GM11168 (cell line): ENCODE data around the gene KCND3.

Experiments used
- in situ Hi-C: fragments of 300-500 bp; cut with MboI; formaldehyde crosslinking; loops from one replicate; pipeline ENCODE4 v1.12.0; 2022; ENCODE audit warnings: low sequenced_read_pairs; ENCODE audit not compliant: unreplicated experiment

Gene KCND3

GRCh38 chr1:111792249-111792648 is 197.2 kb downstream of the KCND3 start:
- in situ Hi-C loops, result no loop called here

DNA sequence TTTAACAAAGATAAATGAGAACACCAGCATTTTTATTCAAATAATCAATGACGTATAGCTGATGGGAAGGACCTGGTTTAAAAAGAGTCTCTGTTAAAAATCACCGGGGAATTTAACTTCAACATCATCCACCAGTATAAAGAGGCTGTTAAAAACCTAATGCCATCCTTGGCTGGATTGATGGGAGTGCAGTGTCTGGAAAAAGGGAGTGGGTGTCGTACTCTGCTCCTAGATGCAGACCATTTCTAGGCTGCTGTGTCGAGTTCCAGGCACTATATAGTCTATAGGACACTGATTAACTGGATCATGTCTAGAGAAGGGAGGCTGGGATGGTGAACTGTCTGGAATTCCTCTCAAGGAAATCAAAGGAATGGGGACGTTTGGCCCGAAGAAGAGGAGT is 197.7 kb downstream of the KCND3 start:
- in situ Hi-C loops, result no loop called here

DNA sequence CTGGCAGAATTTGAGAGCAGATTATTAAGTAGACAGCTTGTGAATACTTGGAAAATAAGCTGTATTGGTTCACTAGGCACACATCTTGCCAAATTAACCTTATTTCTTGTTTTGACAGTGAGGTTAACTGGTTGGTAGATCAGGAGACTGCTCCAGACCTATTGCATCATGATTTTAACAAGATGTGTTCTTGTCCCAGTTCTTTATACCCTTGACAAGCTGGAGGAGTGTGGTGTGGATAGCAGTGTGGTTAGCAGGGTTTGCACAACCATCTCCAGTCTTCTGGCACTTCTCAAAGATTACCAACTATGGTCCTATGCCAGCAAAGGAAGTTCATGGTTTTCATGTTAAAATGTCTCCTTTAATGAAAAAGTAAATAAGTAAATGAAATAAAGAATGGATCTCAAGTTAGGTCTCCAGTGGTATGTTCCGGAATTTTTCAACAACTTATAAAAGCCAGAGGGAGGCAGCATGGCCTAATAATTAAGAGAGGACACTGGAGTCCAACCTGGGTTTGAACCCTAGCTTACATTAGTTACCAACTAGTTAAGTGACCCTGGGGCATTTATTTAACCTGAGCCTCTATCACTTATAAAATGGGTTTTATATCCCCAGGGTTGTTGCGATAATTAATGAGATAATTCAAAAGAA is 199.7 kb downstream of the KCND3 start:
- in situ Hi-C loops, result no loop called here

- in situ Hi-C loops, result no loop called here
Observed at GRCh38 chr1:111789142-111789541, 200.3 kb downstream of the KCND3 start.

DNA sequence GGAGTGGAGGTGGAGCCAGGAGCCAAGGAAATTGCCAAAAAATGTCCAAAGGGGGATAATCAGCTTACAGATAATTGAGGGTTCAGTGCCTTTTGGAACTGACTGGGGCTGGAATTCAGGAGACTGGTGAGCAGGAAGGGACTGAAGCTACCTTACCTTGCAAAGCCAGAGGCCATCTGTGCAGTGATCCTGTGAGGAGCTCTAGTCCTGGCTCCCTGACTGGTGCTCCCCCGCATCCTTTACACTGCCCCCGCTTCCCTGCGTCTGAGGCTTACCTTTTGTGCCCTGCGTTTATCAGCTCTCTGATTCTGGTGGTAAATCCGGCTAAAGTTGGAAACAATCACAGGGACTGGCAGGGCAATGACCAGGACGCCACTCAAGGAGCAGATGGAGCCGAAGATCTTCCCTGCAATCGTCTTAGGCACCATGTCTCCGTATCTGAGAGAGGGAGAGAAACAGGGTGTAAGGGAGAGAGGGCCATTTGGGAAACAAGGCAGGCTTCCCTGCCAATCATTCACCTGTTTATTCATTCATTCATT is 202.7 kb downstream of the KCND3 start:
- in situ Hi-C loops, result no loop called here

GRCh38 chr1:111784273-111784901 is 205.1 kb downstream of the KCND3 start:
- in situ Hi-C loops, result no loop called here

GRCh38 chr1:111779546-111779945 is 209.9 kb downstream of the KCND3 start:
- in situ Hi-C loops, result no loop called here

- in situ Hi-C loops, result no loop called here
Observed at GRCh38 chr1:111778541-111779051, 210.9 kb downstream of the KCND3 start.

DNA sequence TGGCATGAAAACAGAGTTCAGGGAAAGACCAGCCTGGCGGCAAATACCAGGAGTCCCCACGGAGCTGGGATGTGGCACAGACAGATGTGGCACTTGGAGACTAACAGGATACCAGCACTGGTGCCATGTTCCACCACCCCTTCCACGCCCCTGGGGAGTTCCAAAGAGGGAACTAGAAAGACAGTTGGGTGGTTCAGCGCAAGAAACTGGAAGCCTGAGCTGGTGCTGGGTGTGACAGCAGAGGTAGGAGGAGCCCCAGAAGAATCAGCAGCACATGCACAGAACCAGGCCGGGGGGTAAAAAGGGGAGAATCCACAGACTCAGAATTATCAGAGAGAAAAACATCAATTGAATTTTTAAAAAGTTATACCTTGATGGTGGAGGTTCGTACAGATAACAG is 211.4 kb downstream of the KCND3 start:
- in situ Hi-C loops, result no loop called here

GRCh38 chr1:111777301-111777700 is 212.2 kb downstream of the KCND3 start:
- in situ Hi-C loops, result no loop called here

GRCh38 chr1:111776861-111777260 is 212.6 kb downstream of the KCND3 start:
- in situ Hi-C loops, result no loop called here

- in situ Hi-C loops, result no loop called here
Observed at GRCh38 chr1:111776391-111776790, 213.1 kb downstream of the KCND3 start.

GRCh38 chr1:111775966-111776365 is 213.5 kb downstream of the KCND3 start:
- in situ Hi-C loops, result no loop called here

GRCh38 chr1:111770916-111771315 is 218.6 kb downstream of the KCND3 start:
- in situ Hi-C loops, result loop anchor here (25.0 kb wide), 1 partner anchor 534 kb away; the partner anchor contains the start of gene CHI3L2

DNA sequence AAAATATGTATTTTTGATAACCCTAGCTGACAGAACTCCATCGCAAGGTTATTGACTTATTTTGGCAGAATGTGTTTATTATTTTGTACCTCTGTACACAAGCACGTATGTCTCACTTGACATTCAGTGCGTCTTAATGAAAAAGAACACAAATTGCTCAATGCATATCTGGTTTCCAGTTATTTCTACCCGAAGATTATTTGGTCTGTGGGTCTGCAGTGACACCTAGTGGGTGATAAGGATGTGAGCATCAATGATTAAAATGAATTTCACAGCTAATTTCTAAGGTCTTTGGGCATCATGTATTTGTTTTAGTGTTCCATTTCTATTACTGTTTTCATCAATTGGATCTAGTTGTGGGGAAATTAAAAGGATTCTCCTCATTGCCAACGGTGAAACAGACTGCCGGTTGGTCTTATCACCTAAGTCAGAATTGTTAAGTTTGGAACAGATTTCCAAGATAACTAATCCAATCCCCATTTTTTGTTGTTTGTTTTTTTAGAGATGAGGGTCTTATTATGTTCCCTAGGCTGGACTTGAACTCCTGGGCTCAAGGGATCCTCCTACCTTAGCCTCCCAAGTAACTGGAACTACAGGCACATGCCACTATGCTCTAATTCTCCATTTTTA is 219.8 kb downstream of the KCND3 start:
- in situ Hi-C loops, result loop anchor here (25.0 kb wide), 1 partner anchor 532 kb away; the partner anchor contains the start of gene CHI3L2

- in situ Hi-C loops, result loop anchor here (25.0 kb wide), 1 partner anchor 531 kb away; the partner anchor contains the start of gene CHI3L2
Observed at GRCh38 chr1:111768625-111769024, 220.8 kb downstream of the KCND3 start.

DNA sequence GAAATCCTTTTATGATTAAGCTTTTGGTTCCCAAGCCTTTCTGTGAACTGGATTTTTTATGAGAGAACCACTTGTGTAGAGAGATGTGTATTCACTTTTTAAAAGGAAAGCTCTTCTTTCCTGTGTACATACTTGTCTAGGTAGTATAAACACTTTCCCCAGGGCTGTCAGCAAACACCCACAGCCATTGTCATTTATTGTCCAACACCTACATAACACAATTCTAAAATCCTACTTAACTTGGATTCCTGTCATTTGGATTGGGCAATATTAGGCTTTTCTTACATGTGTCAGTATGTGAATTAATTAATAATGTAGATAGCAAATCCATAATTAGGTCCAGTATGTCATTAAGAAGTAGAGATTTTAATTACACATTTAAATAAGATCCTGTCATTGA is 221.4 kb downstream of the KCND3 start:
- in situ Hi-C loops, result loop anchor here (25.0 kb wide), 1 partner anchor 531 kb away; the partner anchor contains the start of gene CHI3L2

GRCh38 chr1:111762332-111762731 is 227.1 kb downstream of the KCND3 start:
- in situ Hi-C loops, result loop anchor here (25.0 kb wide), 1 partner anchor 525 kb away; the partner anchor contains the start of gene CHI3L2

DNA sequence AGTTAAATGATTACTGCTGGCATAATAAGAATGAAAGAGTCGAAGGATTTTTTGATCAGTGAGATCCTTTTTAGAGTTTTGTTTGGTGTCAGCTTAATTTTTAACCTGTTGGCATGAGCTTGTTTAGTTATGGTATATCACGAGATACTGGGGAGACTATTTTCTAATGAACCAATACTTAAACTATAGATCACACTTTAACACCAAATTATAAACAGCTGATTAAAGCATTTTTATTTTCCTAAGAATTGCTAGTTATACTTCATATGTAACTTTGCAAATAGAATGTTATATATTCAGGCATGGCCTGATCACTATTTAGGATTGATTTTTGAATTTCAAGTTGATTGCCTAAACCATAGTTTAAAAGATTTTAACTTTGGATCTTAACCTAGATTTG is 227.8 kb downstream of the KCND3 start:
- in situ Hi-C loops, result loop anchor here (25.0 kb wide), 1 partner anchor 524 kb away; the partner anchor contains the start of gene CHI3L2

- in situ Hi-C loops, result loop anchor here (25.0 kb wide), 1 partner anchor 521 kb away; the partner anchor contains the start of gene CHI3L2
Observed at GRCh38 chr1:111758373-111758772, 231.1 kb downstream of the KCND3 start.

DNA sequence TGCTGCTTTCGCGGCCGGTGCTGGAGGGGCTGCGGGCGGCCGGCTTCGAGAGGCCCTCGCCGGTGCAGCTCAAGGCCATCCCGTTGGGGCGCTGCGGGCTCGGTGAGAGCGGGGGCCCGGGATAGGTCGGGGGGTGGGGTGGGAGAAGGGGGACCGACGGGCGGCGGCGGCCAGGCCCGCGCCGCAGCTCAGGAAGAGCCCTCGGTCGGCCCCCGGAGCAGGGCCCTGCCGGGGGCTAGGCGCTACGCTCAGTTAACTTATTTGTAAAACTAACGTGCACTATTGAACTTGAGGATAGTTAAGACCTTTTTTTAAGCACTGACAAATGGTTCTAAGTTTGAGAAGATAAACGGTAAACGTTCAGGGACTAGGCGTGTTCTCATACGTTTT is 233.3 kb downstream of the KCND3 start:
- in situ Hi-C loops, result loop anchor here (25.0 kb wide), 1 partner anchor 519 kb away; the partner anchor contains the start of gene CHI3L2
